8988T (cell line): ENCODE data around the gene DUSP22.
A peak's percentile ranks its signal among the peaks of the same experiment; 100 is the strongest.

Source experiments
- DNase-seq: peaks from one replicate; pipeline ENCODE4 v3.0.0; 2011

DUSP22 gene

DNA sequence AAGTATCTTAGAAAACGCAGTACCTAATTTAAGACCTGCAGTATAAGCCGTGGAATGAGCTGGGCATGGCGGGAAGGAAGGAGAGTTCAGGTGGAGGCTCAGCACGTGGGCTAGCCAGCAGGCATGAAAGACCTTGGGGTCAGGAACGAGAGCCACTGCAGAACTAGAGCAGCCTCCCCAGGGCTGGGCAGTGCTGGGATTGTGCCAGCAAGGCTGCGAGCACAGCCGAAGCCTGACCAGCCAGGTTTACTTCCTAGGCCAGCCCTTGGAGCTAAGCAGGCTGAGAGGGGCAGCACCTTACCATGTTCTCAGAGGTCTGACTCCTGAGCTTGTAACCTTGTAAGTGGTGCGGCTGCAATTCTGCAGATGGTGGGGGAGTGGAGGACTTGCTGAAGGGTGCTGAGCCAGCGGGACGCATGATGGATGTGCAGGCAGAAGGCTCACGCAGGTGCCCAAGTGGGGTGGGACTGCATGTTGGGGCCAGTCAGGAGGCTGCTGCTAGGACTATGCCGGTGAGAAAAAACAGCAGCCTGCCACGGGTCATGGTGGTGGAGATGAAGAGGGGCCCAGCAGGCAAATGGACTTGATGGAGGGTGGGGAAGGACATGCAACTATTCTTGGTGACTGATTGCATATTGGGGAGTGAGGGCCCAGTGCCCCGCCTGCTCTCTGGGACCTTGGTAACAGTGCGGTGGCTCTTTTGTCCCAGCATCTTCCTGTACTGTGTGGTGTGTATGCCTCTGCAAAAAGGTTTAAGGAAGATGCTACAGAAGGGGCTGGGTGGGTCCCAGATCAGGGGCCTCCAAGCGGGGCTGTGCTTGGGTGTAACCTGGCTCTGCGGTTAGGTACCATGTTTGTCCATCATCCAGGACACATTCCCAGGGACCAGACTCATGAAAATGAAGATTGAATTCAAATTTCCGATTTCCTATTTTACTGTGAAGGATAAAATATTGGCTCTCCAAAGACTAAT, 61.6 kb downstream of the DUSP22 start:
- no peak for DNase-seq

DNA sequence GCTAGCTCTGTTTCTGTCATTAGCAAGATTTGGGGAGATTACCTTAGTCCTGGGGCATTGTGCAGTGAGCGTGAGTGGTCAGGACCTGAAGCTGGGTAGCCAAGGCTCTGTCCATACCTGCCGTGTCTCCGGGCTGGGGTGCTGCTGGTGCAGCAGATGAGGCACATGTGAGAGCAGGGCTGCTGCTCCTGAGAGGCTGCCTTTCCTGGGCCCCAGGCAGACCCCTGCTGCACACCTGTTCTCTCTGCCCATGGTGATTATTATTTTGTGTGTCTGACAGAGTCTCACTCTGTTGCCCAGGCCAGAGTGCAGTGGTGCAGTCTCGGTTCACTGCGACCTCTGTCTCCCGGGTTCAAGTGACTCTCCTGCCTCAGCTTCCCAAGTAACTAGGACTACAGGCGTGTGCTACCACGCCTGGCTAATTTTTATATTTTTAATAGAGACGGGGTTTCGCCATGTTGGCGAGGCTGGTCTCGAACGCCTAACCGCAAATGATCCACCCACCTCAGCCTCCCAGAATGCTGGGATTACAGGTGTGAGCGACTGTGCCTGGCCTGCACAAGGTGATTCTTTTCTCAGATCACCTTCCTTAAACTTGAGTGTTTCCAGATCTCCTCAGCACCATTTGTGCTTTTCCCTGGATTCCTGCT, 62.5 kb downstream of the DUSP22 start:
- no peak for DNase-seq

DNA sequence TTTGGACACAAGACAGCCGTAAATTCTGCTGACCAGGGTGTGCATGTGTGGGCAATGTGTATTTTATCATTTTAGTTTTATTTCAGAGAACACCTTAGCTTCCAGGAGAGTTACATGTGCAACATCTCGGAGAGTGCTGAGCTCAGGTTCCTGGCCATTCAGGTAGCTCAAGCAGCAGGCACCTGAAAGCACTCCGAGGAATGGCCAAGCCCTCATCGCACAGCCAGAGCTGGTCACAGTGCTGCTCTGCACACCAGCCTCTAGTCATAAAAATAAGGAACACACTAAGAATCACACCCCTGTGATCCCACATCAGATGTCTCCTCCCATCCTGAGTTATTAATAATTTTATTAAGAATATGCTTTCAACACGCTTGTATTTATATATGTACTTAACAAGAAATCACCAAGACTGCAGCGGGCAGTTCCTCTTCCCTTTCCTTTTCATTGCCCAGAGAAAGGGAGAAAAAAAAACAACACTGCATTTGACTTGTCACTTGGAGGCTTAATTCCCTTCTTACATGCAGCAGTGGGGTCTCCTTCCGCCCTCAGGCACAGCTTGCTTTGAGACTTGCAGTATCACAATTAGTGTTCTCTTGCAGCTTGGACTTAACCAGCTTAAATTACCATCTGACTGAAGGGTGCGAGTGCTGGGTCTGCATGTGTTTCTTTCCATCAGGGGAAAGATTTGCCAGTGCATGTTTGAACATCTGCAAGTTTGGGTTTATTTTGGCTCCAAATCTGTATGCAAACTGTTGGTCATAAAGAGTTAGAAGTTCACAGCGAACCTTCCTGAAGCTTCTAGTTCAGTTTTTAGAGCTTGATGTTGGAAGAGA, 63.3 kb downstream of the DUSP22 start:
- DNase-seq, result no peak

DNA sequence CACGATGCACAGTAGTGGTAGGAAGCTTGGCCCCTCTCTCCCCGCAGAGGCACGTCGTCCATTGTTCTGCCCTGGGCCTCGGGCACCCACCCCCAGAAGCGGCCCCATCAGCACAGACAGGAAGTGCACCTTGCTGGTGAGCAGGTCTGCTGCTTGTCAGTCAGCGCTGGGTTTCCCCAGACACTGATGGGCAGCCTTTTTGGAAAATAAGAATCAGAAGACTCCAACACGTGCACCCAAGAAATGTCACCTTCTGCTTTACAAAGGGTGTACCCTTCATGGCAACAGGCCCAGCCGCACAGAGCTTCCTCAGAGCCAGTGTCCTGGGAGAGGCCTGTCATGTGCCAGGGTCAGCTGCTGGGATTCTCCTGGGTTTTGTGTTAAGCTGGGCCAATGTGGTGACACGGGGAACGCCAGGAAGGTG, 64.6 kb downstream of the DUSP22 start:
- no peak for DNase-seq

DNA sequence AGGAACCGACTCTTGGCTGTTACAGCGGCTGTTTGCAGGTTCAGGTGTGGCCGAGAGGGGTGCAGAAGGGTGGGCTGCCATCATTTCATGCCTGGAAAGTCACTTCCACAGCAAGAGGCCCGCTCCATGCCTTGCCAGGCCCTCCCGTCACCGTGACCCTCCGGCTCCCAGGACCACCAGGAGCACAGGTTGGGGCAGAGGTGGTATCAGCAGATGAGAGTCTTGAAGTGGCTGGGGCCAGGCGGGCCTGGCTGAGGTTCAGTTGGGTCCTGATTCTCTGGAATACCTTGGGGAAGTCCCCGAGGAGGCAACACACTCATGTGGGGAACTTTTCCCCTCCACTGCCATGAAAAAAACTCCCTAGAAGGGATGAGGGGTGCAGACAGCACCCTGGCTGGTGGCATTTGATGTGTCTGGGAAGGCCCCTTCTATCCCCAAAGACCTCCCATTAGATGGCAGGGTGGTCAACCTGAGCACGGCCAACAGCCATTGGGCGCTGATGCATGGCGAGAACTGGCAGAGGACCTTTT, 65.0 kb downstream of the DUSP22 start:
- peak; percentile 36 for DNase-seq

DNA sequence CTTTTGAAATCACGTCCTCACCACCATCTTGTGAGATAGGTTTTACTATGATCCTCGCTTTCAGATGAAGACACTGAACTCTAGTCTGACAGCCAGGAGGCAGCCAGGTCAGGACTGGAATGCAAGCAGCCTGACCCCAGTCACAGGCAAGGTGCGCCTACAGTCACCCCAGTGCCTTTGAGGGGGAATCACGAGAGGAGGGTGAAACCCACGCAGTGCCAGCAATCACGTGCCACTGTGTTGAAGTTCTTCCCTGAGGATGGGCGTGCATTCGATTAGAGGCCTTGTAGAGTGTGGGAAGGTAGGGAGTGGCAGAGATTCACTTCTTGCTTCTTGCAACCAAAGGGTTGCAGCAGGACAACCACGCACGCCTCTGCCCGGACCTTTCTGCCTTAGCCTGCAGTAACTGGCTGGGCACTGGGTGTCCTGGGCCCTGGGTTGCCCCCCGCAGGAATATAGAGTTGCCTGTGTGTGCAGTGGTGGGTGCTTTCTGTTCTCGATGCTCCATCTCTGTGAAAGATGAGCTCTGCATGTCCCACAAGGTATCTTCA, 65.6 kb downstream of the DUSP22 start:
- DNase-seq, result no peak

DNA sequence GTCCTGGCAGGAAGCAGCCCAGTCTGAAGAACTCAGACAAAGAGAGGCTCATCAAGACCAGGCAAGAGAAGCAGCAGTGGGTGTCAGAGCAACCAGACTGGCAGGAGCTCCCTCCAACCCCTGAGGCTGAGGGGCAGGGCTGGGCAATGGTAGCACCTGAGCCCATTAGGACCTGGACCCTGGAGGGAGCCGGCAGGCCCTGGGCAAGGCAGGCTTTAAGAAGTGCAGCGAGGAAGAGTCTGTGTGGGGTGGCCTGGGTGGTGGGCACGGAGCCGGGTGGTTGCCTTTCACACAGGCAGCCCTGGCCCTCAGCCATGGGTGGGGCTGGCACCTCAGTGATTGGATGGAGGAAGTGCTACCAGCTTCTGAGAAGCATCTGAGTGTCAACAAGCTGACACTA, 66.1 kb downstream of the DUSP22 start:
- no peak for DNase-seq

DNA sequence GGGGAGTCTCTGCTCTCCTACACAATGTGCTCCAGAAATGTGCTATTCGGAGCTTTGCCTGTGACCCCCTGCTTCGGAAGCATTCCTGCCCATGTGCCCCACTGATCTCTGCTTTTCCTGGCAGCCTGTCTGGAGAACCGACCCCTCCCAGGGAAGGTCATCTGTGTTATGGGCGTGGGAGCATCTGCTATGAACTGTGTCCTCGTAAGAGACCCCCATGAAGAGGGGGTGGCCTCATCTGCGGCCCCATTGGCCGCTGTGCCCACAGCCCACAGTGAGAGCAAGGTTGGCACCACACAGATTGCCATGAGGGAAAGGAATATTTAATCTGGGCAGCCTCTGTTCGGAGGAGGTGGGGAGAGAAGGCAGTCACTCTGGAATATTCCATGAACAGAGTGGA, 66.6 kb downstream of the DUSP22 start:
- no peak for DNase-seq

DNA sequence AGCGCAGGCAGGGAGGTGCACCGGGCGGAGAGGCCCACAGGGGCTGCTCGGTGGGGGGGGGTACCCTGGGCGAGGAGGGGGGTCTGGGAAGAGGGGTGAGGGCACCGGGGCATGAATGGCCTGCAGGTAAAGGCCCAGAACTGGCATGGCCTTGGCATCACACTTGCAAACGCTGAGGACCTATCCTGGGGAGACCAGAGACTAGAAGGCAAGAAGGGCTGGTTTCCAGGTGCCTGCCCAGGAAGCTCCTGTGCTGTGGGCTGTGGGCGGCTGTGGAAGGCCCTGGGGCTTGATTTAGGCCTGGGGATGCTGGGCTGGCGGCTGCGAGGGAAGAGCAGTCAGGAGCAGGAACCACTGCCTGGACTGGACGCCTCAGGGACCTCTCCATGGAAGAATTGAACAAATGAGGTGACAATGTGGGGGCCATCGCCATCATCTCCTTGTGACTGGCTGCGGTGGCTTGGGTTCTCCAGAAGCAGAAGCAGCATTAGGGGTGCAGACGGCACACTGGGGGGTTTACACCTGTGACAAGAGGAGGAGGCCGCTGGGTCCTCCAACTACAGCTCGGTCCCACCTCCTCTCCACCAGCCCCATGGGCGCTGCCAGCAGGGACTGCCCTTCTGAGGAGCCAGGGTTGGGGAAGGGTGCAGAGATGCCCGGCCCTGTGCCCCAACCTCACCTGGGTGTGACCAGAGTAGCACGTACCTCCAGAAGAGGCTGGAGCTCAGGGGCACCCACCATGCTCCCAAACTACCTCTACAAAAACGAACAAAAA, 67.2 kb downstream of the DUSP22 start:
- DNase-seq, result no peak

DNA sequence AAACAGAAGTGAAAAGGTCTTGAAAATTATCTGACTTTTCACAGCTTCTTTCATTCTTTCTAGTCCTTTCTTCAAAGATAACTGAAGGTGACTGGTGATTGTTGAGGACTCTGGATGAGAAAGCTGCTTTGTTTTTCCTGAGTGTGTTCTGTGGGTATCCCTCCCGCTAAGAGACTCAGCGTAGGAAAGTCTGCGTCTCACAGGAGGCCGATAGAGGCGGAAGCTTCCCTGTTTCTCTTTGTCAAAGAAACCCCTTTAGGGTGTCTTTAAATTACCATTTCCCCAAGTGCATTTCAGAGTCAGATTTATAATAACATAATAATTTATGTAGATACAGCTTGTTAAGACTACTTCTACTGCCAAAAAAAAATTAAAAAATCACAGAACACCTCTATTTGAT, 68.1 kb downstream of the DUSP22 start:
- DNase-seq, result no peak

DNA sequence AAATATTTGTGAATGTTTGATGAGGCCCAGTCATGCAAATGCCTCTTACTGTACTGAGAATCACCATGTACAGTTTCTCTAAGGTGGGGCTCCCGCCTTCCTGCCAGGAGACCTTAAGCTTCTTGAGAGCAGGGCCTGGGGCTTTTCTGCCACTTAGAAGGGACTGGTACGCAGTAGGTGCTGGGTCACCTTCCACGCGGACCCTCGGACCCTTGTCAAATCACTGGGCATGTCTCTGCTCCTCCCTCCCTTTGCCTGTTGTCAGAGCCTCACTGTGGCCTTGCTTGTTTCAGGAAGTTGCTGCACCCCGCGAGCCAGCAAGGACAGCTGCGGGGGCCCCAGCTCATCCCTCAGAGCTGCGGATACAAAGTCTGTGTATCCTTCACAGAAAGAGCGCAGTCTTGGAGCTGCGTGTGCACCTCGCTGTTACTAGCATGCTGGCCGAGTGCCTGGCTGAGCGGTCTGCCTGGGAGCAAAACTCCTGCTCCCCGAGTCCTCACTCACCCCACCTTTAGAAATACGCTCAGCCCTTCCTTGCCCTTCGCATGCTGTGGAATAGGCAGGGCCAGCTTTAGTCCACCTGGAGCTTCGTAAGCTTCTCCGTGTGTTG, 68.6 kb downstream of the DUSP22 start:
- no peak for DNase-seq

DNA sequence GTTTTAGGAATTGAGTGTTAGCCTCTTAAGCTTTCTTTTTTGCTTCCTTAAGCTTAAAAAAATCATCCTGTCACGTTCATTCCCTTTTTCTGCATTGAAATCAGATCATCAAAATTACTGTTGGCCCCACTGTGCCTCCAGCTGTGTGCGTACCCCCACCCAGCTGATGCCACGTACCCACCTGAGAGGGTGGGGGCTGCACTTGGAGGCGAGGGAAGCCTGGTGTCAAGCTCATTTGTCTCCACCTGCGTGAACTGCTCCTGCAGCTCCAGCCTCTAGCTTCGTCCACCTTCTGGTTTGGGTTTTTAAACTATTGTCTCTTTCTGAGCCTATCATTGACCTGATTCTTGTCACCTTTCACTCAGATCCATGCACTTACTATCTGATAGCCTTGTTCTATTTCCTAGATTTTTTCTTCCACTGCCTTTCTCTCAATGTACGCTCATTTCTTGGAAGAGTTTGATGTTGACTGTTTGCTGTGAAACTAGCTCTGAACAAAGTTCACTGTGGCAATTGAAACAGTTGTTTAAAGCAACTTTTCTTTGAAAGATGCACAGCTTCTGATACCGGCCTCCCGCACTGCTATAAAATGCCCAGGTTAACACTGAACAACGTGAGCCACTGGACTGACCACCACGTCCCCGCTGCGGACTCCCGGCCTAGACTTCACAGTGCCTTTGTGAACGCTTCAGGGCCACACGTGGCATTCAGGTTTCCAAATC, 69.3 kb downstream of the DUSP22 start:
- DNase-seq, result no peak

DNA sequence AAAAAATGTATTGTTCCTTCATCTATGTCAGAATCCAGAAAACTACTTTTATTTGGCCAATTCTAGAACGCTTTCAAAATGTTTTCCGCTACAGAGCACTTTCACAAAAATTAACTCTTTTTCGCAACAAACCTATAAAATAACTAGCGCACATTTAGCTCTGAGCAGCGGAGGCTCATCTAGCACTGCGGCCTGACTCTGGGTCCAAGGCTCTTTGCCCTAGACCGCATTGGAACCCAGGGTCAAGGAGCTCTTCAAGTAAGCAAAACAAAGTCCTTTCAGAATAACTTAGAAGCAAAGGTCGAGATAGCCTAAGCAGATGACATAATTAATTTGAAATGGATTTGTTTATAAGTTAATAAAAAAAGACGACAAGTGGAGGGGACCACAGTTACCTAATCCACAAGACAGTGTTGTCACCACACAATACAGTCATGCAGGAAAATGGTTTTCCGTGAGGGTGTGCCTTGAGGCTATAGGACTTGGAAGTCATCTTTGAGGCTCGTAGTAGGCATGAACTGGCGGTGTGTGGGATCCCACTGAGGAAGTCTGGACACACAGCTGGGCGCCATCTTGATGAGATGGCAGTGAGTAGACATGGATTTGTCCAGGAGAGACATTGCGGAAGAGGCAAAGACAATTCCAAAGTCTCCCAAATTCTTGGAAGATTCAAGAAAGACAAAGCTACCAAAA, 70.1 kb downstream of the DUSP22 start:
- DNase-seq, result no peak

DNA sequence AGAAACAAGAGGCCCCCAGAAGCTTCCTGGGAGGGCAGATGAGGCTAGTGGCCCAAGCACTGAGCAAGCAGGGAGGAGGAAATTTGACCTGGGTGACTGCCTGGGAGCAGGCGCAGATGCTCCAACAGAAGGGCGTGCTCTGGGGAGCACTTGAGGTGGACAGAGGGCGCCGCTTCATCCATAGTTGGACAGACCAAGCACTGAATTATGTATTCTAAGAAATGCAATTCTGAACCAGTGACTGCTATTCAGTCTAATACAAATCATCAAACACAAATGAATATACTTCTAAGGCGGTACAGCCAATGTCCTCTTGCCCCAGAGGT, 70.6 kb downstream of the DUSP22 start:
- no peak for DNase-seq

DNA sequence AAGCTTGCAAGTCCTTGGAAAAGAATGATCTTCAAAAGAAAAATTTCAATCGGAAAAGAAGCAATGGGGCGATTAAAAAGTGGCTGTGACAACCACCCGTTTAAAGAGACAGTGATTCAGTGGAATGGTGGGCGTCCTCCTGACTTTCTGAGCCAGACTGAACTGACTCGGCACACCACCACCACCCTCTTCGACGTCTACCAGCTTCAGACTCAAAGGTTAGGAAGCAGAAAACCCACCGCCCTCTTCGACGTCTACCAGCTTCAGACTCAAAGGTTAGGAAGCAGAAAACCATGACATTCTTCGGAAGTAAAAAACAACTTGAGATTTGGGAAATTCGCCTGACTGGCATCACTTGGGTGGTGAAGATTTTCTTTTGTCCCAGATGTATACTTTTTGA, 71.0 kb downstream of the DUSP22 start:
- no peak for DNase-seq

DNA sequence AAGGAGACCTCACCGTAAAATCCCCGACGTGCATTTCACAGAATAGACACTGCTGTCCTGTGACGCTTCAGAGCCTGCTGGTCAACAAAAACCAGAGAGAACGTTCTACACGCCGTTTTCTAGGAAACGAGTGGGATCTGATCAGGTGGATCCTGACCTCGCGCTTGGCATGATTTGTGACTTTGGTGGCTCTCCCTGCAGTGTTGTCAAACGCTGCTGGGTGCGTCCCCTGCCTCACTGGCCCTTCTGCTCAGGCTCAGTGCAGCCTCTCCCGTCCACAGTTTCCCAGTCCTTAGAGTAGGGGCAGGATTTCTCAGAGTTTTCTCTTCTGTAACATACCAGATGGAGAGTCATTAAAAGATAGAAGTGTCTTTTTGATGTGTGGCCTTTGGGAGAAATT, 71.6 kb downstream of the DUSP22 start:
- no peak for DNase-seq

DNA sequence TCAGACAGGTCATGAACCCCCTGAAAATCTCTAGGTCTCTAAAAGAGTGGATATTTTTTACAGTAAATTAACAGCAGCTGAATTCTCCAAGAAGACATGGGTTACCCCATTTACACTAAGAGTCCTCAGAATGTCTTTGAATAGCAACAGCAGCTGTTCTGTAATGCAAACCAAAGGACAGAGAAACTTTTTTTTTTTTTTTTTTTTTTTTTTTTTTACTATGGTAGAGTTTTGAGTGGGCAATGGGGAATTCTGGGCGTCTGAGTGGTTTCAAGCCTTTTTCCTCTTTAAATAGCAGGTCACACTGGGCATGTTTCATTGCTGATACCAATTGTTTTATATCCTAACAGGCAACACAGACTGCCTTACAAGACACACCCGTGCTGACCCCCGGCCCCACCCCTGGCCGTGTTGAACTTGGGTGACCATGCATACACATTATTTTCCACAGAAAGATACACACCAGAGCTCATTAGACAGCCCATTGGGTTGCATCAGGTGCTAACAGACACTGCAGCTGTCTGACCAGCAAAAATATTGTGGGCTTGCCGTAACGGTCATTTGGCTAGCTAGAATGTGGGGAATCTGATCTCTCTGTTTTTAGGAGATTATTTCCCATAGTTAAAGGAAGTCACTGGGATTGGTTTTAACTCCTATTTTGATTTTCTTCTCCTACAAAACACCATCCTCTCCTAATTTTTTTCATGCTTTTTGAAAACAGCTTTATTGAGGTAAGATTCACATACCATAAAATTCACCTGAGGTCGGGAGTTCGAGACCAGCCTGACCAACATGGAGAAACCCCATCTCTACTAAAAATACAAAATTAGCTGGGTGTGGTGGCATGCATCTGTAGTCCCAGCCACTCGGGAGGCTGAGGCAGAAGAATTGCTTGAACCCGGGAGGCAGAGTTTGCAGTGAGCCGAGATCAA, 72.6 kb downstream of the DUSP22 start:
- DNase-seq, result no peak

DNA sequence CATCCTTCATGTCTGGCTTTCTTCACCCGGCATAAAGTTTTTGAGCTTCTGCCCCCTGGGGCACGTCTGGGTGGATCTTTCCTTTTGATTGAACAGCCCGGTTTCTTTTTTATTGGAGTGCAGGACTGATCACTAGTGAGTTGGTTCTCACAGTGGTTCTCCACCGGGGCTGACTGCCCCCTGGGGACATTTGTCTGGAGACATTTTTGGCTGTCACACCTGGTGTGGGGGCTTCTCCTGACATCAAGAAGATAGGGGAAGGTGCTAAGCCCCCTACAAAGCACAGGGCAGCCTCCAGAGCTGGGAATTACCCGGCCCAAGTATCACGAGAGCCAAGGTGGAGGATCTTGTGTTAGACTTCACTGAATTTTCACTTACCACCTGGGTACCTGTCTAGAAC, 73.5 kb downstream of the DUSP22 start:
- no peak for DNase-seq
